ENCODE measurements around the gene PDP2. TPM values are rescaled to one million over a fixed set of nuclear protein-coding genes. Genes with fewer than 3 reads are reported as not detected.

PDP2 gene
- total RNA-seq, 1 donor from 2014 or later = 15.5 TPM

DNA sequence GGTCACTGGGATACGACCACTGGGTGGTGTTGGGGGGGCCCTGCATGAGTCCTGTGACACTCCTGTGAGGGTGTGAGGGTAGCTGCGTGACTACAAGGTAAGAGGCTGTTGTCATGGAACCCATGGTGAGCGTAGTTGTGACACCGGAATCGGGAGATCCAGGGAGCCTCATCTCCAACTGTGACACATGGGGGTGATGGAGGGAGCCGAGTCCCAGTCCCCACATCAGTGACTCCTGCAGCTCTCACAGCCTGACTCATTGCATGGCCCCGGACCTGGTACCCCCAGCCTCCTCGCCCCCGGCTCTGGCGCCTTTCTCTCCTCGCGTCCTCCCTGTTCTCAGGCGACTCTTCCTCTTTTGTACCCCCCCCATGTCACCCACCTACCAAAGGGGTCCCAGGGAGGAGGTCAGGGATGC lies 24.1 kb downstream of the PDP2 start:
- no peak for DNase-seq

- no peak for DNase-seq
Observed at GRCh38 chr16:66904846-66905632, 24.7 kb downstream of the PDP2 start.

DNA sequence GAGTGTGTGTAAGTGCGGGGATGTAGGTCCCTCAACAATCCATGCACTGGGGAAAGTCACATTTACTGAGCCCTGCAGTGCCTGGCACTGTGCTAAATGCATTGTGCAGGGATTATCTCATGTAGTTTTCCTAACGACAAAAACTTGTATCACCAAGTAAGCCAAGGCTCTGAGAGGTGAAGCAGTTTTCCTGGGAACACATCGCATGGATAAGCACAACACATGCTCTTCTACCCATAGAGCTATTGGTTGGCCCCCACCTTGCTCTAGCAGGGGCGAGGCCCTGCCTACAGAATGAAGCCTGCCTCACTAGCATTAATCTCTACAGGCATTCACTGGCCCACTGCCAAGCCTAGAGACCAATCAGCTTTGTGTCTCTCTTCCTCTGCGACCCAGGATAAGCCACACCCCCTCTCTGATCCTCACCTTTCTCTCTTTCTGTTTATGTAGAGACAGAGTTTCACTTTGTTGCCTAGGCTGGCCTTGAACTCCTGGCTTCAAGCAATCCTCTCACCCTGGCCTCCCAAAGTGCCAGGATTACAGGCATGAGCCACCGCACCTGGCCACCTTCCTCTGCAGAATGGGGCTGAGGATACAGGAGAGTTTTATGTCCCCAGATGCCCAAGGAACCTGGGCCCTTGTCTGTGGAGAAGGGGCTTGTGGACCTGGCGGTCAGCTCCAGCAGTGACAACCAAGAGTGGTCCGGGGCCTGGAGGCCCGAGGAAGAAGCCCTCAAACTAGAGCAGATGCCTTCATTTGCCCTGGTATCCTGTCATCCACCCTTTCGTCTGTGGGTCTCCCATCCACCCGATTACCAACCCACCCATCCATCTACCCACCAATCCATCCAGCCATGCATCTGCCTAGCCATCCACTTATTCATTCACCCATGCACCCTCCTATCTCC lies 25.6 kb downstream of the PDP2 start:
- DNase-seq = no peak

GRCh38 chr16:66906916-66907836 lies 26.9 kb downstream of the PDP2 start:
- DNase-seq = no peak

DNA sequence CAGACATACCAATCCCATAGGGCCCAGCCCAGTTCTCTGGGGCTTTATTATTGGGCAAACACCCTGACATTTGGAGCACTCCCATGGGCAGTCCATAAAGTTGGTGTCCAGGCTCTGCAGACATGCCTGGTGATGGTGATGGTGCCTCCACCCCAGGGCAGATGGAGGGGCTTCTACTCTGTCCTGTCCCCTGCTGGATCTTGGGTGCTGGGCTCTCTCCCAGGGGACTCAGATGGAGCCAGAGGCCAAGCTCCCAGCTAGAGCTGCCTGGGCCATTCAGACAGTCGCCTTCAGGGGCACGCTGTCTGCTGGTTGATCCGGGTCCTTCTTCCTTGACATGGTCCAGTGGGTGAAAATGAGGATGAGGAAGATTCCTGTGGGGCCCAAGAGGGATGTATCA lies 27.8 kb downstream of the PDP2 start:
- no peak for DNase-seq

- no peak for DNase-seq
Observed at GRCh38 chr16:66908762-66909559, 28.6 kb downstream of the PDP2 start.

DNA sequence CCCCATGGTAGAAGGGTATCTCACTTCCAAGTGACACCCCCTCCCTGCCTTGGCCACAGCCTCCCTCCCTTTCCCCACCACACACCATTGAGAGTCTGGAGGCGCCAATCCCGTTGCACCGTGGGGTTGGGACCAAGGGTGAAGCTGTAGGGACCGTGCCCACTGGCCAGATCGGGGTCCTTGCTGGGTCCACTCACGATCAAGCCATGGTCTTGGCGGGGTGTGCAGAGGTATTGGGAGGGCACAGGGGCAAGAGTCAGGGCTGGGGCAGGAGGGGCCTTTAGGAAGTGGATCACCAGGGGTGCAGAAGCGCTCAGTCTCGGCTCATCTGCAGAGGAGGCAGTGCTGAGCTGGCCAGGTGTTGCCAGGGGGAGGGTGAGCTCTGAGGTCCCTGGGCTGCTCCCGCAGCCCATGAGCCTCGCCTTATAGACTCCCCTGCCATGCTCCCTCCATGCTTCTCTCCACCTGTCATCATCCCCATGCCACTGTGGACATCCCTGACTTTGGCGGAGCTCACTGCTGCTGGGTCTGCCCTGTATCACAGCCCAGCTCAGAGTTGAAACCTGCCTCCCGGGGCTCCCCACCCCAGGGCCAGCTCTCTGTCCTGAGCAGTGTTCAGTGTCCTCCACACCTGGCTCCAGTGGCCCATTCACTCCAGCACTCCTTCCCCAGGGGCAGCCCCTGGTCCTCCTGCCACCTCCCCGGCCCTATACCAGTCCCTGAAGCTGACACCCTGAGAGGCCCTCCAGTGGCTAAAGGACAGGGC lies 30.0 kb downstream of the PDP2 start:
- DNase-seq = no peak

- DNase-seq = no peak
Observed at GRCh38 chr16:66911112-66911511, 30.8 kb downstream of the PDP2 start.

DNA sequence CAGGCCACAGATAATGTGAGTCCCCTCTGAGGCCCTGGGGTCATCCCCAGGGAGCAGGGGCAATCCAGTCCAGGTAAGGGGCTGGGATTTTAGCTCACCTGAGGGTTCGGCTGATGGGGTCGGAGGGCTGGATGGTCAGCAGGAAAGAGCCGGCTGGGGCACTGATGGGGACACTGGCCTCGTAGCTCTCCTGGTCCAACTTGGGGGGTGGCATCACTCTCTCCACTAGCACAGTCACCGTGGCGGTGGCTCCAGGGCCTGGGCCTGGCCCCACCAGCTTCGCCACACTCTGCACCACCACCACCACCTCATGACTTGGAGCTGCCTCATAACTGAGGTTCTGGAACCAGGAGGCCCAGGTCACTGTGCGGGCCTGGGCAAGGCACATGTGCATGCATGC lies 31.5 kb downstream of the PDP2 start:
- DNase-seq = no peak

GRCh38 chr16:66913081-66913480 lies 32.8 kb downstream of the PDP2 start:
- DNase-seq = no peak

DNA sequence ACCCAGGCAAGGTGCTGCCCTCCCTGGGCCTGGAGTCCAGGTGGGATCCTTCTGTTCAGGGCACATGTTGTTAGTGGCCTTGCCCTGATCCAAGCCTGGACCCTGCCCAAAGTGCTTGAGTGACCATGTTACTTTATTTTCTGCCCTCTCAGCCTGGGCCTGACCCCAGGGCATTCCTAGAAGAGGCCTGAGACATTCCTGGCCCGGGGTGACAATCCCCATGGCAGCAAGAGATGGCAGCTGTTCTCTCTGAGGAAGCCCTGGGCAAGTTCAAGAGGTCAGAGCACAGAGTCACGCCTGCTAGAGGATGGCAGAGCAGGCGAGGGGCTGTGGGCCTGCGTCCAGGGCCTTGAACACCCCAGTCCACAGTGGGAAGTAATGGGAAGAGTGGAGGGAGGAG lies 33.4 kb downstream of the PDP2 start:
- DNase-seq = no peak

DNA sequence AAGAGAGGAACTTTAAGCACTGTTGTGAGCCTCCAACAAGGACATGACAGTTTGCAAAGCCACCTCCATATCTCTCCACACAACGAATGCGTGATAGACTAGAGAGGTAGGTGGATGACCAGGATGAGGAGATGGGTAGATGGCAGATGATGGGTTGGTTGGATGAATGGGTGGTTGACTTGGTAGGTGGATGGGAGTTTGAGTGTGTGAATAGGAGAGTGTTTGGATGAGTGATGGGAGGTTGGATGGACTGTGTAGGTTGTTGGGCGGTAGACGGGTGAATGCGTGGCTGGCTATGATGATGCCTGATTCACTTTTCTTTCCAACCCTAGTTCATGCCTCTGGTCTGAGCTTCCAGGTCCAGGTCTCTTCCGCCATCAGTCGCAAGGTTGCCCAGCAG lies 34.2 kb downstream of the PDP2 start:
- DNase-seq = no peak

DNA sequence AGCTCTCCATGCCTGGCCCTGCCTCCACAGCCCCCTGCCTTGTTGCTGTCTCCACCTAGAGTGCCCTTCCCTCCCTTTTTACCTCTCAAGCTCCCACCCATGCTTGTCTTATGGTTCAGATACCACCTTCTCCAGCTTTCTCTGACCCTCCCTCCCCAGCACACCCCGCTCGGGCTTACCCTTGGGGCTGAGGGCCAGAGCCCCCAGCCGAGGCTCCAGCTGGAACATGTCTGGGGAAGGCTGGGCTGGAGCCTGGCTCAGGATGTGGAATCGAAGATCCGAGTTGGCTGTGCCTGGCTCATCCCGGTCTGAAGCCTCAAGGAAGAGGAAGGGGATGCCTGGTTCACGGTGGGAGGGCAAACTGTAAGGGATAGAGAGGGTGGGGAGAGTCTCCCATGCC lies 34.7 kb downstream of the PDP2 start:
- DNase-seq = no peak

GRCh38 chr16:66916518-66916917 lies 36.2 kb downstream of the PDP2 start:
- no peak for DNase-seq

- DNase-seq = no peak
Observed at GRCh38 chr16:66917741-66918140, 37.4 kb downstream of the PDP2 start.

GRCh38 chr16:66918355-66918754 lies 38.0 kb downstream of the PDP2 start:
- DNase-seq = no peak

DNA sequence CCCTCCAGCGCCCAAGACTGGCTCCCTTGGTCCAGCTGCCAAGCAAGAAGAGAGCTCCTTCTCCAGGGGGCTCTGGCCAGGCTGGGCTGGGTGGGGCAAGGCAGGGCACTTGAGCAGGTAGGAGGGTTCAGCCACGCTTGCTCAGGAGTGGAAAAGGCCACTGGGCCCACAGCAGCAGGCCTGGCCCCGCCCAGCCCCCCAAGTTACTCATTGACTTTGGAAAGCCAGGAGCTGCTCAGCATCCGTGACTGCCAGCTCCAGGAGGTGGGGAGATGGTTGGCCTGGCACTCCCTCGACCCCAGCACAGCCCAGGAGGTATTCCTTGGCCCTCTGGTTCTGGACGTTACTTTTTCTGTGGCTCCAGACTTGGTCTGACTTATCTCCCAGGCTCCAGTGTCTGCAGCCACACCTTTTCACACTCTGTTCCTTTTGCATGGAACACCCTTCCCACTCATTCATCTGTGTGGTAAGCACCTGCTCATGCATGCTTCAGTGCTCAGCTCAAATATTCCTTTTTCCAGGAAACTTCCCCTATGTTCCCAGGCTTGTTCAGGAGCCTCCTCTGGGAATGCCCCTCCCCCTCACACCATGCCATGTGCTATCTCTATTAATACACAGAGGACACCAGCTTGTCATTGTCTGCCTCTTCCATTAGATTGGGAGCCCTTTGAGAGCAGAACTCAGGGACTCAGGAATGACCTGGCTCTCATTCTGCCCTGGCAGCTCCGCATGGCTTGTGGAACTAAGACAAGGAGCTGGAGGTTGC lies 38.7 kb downstream of the PDP2 start, which contains the start of gene CDH16:
TSS of gene CDH16 (minus strand) at position 83 of the 766 bp plus-strand sequence. CDS start 820 bp downstream, outside the sequence.
- no peak for DNase-seq

- no peak for DNase-seq
Observed at GRCh38 chr16:66919569-66920298, 39.4 kb downstream of the PDP2 start.

DNA sequence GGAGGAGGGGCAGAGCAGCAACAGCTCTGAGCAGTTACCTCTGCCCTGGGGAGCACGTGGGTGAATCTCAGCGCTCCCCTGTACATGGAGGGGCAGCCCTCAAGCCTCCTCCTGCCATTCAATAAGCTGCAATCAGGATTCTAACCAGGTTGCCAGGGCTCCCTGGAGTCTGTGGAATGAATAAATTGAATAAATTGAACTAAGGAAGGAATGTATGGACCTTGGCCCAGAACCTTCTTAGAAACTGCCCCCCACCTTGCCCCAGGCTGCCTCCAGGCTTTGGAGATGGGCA lies 39.9 kb downstream of the PDP2 start:
- DNase-seq = no peak
